CD14-positive monocyte (primary cell): ENCODE measurements around the gene CREB5. TPM values are rescaled to one million over a fixed set of nuclear protein-coding genes. Genes with fewer than 3 reads are reported as not detected.

Source experiments
- DNase-seq, 3 donors: peaks; one replicate each; pipeline ENCODE4 v3.0.0-alpha.2; 2011 to 2022
- H2AFZ ChIP-seq: 2 replicates; pipeline ENCODE4 v1.6.0; 2012; ENCODE audit warnings: mild to moderate bottlenecking, low read depth, low read length, inconsistent platforms; ENCODE audit not compliant: insufficient read depth, poor library complexity, severe bottlenecking
- H3K27ac ChIP-seq, 2 donors: 1 replicate in 1 of 2; 2 replicates in 1 of 2; pipeline ENCODE4 v1.5.1; 2012 to 2013; ENCODE audit warnings: low read length in 2 of 2, control low read depth in 1 of 2, inconsistent platforms in 1 of 2, low read depth in 1 of 2, mild to moderate bottlenecking in 1 of 2
- H3K27me3 ChIP-seq, 2 donors: one replicate each; pipeline versions ENCODE4 v1.6.0 to v1.6.1; 2011 to 2013; ENCODE audit warnings: low read length in 2 of 2; ENCODE audit not compliant: control insufficient read depth in 2 of 2, insufficient read depth in 2 of 2
- H3K36me3 ChIP-seq, 2 donors: replicated peaks in 1 of 2; 1 replicate in 1 of 2; 2 replicates in 1 of 2; pipeline versions ENCODE4 v1.5.1 to v1.6.1; 2012 to 2013; ENCODE audit warnings: low read length in 2 of 2, control low read depth in 1 of 2, inconsistent platforms in 1 of 2, mild to moderate bottlenecking in 1 of 2; ENCODE audit not compliant: insufficient read depth in 2 of 2, control insufficient read depth in 1 of 2
- H3K4me1 ChIP-seq, 2 donors: 1 replicate in 1 of 2; 2 replicates in 1 of 2; pipeline versions ENCODE4 v1.5.1 to v1.6.1; 2012 to 2013; ENCODE audit warnings: low read length in 2 of 2, control low read depth in 1 of 2, inconsistent platforms in 1 of 2, mild to moderate bottlenecking in 1 of 2, moderate library complexity in 1 of 2; ENCODE audit not compliant: insufficient read depth in 2 of 2, control insufficient read depth in 1 of 2
- H3K4me2 ChIP-seq: replicated peaks from 2 replicates; pipeline ENCODE3; 2012; ENCODE audit warnings: low read length, moderate library complexity, mild to moderate bottlenecking; ENCODE audit not compliant: poor library complexity, severe bottlenecking; ENCODE audit errors: extremely low read depth
- H3K4me3 ChIP-seq, 3 experiments: fragments of 200-600 bp in 1 of 3; sonication (generic) in 1 of 3; replicated peaks in 1 of 3; 1 replicate in 2 of 3; 2 replicates in 1 of 3; pipeline ENCODE4 v1.5.1; 2011 to 2013; ENCODE audit warnings: low read length in 3 of 3, mild to moderate bottlenecking in 3 of 3, control low read depth in 2 of 3, low read depth in 2 of 3, inconsistent platforms in 1 of 3, moderate library complexity in 1 of 3
- H3K79me2 ChIP-seq: 2 replicates; pipeline ENCODE4 v1.6.0; 2012; ENCODE audit warnings: mild to moderate bottlenecking, control low read depth, inconsistent platforms, low read length, moderate library complexity; ENCODE audit not compliant: insufficient read depth
- H3K9ac ChIP-seq: 2 replicates; pipeline ENCODE4 v1.6.0; 2017; ENCODE audit warnings: low read length, mild to moderate bottlenecking; ENCODE audit not compliant: insufficient read depth, poor library complexity, severe bottlenecking
- H3K9me3 ChIP-seq, 2 donors: replicated peaks in 1 of 2; 1 replicate in 1 of 2; 2 replicates in 1 of 2; pipeline versions ENCODE4 v1.5.1 to v1.6.1; 2012 to 2013; ENCODE audit warnings: low read length in 2 of 2, control low read depth in 1 of 2; ENCODE audit not compliant: control insufficient read depth in 1 of 2, insufficient read depth in 1 of 2
- H4K20me1 ChIP-seq: 2 replicates; pipeline ENCODE4 v1.6.0; 2012; ENCODE audit warnings: mild to moderate bottlenecking, low read length, control low read depth, moderate library complexity; ENCODE audit not compliant: insufficient read depth
- H3K27ac Mint-ChIP-seq, 7 donors: one replicate each; pipeline ENCODE4 v1.8.0; 2020; ENCODE audit warnings: mild to moderate bottlenecking in 7 of 7, mixed read lengths in 7 of 7, moderate library complexity in 6 of 7, inconsistent platforms in 2 of 7
- H3K27me3 Mint-ChIP-seq, 3 donors: one replicate each; pipeline ENCODE4 v1.8.0; 2021 to 2022; ENCODE audit warnings: low read depth in 3 of 3, mild to moderate bottlenecking in 3 of 3, mixed read lengths in 3 of 3, moderate library complexity in 3 of 3, inconsistent platforms in 1 of 3
- H3K36me3 Mint-ChIP-seq, 2 donors: one replicate each; pipeline ENCODE4 v1.8.0; 2020; ENCODE audit warnings: mixed read lengths in 2 of 2, inconsistent platforms in 1 of 2, mild to moderate bottlenecking in 1 of 2
- H3K4me1 Mint-ChIP-seq: one replicate; pipeline ENCODE4 v1.8.0; 2020; ENCODE audit warnings: mild to moderate bottlenecking, mixed read lengths
- H3K4me3 Mint-ChIP-seq, 2 donors: one replicate each; pipeline ENCODE4 v1.8.0; 2020; ENCODE audit warnings: mild to moderate bottlenecking in 2 of 2, mixed read lengths in 2 of 2, moderate library complexity in 1 of 2
- H3K9me3 Mint-ChIP-seq, 7 donors: one replicate each; pipeline ENCODE4 v1.8.0; 2020 to 2022; ENCODE audit warnings: mixed read lengths in 7 of 7, mild to moderate bottlenecking in 6 of 7, moderate library complexity in 6 of 7, inconsistent platforms in 2 of 7
- WGBS: methylation state at CpG from one replicate; pipeline ENCODE4 v1.1.5; 2013; ENCODE audit warnings: missing lambda C conversion rate; ENCODE audit not compliant: insufficient coverage; 5-methylcytosine and 5-hydroxymethylcytosine counted together
- intact Hi-C, 2 donors: fragments of 100-400 bp; cut with micrococcal nuclease; formaldehyde crosslinking; loops; one replicate each; pipeline versions ENCODE4 v1.15.0 to v1.15.1; 2023
- polyA plus RNA-seq, 3 donors: library from polyadenylated mRNA; depleted of rRNA in 1 of 3; unstranded in 2 of 3; stranded (reverse) in 1 of 3; fragments of 300-500 nt in 2 of 3; fragments of >200 nt in 1 of 3; fragmentation: Illumina TruSeq in 2 of 3; gene quantifications; 1 replicate in 2 of 3; 2 replicates in 1 of 3; pipeline ENCODE4 v1.2.3, GENCODE V29; 2012 to 2021
- TF ChIP-seq, protein P1 (sequence below): fragments of 200-600 bp; IDR thresholded peaks from one replicate; pipeline ENCODE4 v1.8.0; 2022; ENCODE audit warnings: antibody characterized with exemption, mild to moderate bottlenecking

CREB5 gene
- polyA plus RNA-seq, 3 donors, result 25.1 to 72.3 (median 44.2) TPM

GRCh38 chr7:28466885-28467284 lies 54.6 kb downstream of the CREB5 start:
- H3K9me3 Mint-ChIP-seq, result peaks cover 0 to 2% (median 0%) of the 10 kb centered on the region in 7 donors
- peak overlapping the region in 1 of 7 donors; percentile 55 for H3K27ac Mint-ChIP-seq
- no peak overlapping the region for H3K4me3 Mint-ChIP-seq
- no CpG with 5 or more reads among the region's 1 CpG for WGBS
- peaks cover 3% of the 10 kb centered on the region in 2 donors for H3K27me3 ChIP-seq
- TF ChIP-seq, protein P1, sequence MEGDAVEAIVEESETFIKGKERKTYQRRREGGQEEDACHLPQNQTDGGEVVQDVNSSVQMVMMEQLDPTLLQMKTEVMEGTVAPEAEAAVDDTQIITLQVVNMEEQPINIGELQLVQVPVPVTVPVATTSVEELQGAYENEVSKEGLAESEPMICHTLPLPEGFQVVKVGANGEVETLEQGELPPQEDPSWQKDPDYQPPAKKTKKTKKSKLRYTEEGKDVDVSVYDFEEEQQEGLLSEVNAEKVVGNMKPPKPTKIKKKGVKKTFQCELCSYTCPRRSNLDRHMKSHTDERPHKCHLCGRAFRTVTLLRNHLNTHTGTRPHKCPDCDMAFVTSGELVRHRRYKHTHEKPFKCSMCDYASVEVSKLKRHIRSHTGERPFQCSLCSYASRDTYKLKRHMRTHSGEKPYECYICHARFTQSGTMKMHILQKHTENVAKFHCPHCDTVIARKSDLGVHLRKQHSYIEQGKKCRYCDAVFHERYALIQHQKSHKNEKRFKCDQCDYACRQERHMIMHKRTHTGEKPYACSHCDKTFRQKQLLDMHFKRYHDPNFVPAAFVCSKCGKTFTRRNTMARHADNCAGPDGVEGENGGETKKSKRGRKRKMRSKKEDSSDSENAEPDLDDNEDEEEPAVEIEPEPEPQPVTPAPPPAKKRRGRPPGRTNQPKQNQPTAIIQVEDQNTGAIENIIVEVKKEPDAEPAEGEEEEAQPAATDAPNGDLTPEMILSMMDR, result no peak
- no peaks in the 10 kb centered on the region for H3K9me3 ChIP-seq
- H3K4me2 ChIP-seq, result no peak overlapping the region
- no peak overlapping the region for H2AFZ ChIP-seq
- H3K36me3 ChIP-seq, result no peaks in the 10 kb centered on the region
- H3K27ac ChIP-seq, result no peak overlapping the region
- no peaks in the 10 kb centered on the region for H3K4me1 ChIP-seq
- DNase-seq, result no peak
- no peaks in the 10 kb centered on the region for H3K36me3 Mint-ChIP-seq
- intact Hi-C loops, result no loop called here
- H3K27me3 Mint-ChIP-seq, result peaks cover 6 to 12% (median 9%) of the 10 kb centered on the region in 3 donors
- H3K9ac ChIP-seq, result no peak overlapping the region
- H4K20me1 ChIP-seq, result no peaks in the 10 kb centered on the region
- no peaks in the 10 kb centered on the region for H3K4me1 Mint-ChIP-seq
- H3K79me2 ChIP-seq, result no peaks in the 10 kb centered on the region
- H3K4me3 ChIP-seq, result no peak overlapping the region

- H3K27ac ChIP-seq, result no peak overlapping the region
- intact Hi-C loops, result no loop called here
- DNase-seq, result no peak
- H3K27me3 ChIP-seq, result peaks cover 0 to 3% of the 10 kb centered on the region in 2 donors
- no peak overlapping the region for H3K9ac ChIP-seq
- Mint-ChIP-seq H3K4me3 (no peak overlapping the region), H3K36me3 (no peaks in the 10 kb centered on the region), H3K27ac (no peak overlapping the region), H3K4me1 (no peaks in the 10 kb centered on the region), H3K27me3 (peaks cover 9 to 13% (median 10%) of the 10 kb centered on the region in 3 donors), H3K9me3 (no peaks in the 10 kb centered on the region)
- H3K4me2 ChIP-seq, result no peak overlapping the region
- H4K20me1 ChIP-seq, result no peaks in the 10 kb centered on the region
- H3K9me3 ChIP-seq, result no peaks in the 10 kb centered on the region
- H3K4me3 ChIP-seq, result no peak overlapping the region
- no peak overlapping the region for H2AFZ ChIP-seq
- H3K36me3 ChIP-seq, result no peaks in the 10 kb centered on the region
- no peaks in the 10 kb centered on the region for H3K4me1 ChIP-seq
- TF ChIP-seq, protein P1, result no peak
- no peaks in the 10 kb centered on the region for H3K79me2 ChIP-seq
Observed at GRCh38 chr7:28469562-28469961, 57.2 kb downstream of the CREB5 start.
